Fibroblast of lung (primary cell): ENCODE measurements around the gene EXOC6B. TPM values are rescaled to one million over a fixed set of nuclear protein-coding genes. Genes with fewer than 3 reads are reported as not detected.

Experiments used
- DNase-seq, 2 donors: peaks; one replicate each; pipeline versions ENCODE4 v3.0.0 to v3.0.0-alpha.2; 2010; ENCODE audit warnings: low read depth in 2 of 2
- H2AFZ ChIP-seq: 2 replicates; pipeline ENCODE4 v1.5.1; 2012; ENCODE audit warnings: low read length, control low read depth, inconsistent platforms
- H3K27ac ChIP-seq: 2 replicates; pipeline ENCODE4 v1.5.1; 2011; ENCODE audit warnings: low read length, control low read depth; ENCODE audit not compliant: insufficient read depth
- H3K27me3 ChIP-seq: 2 replicates; pipeline ENCODE4 v1.5.1; 2011; ENCODE audit warnings: mild to moderate bottlenecking, low read length; ENCODE audit not compliant: control insufficient read depth, insufficient read depth
- H3K36me3 ChIP-seq: 2 replicates; pipeline ENCODE4 v1.5.1; 2011; ENCODE audit warnings: low read length; ENCODE audit not compliant: control insufficient read depth, insufficient read depth
- H3K4me1 ChIP-seq: 2 replicates; pipeline ENCODE4 v1.5.1; 2011; ENCODE audit warnings: low read length; ENCODE audit not compliant: control insufficient read depth, insufficient read depth; ENCODE audit errors: extremely low read depth
- H3K4me2 ChIP-seq: 2 replicates; pipeline ENCODE4 v1.5.1; 2011; ENCODE audit warnings: low read length, control low read depth; ENCODE audit not compliant: insufficient read depth; ENCODE audit errors: extremely low read depth
- H3K4me3 ChIP-seq, 4 experiments: fragments of 200-600 bp in 1 of 4; sonication (generic) in 1 of 4; replicated peaks in 1 of 4; 2 replicates each; pipeline ENCODE4 v1.5.1; 2011 to 2016; ENCODE audit warnings: low read length in 4 of 4, low read depth in 3 of 4, mild to moderate bottlenecking in 3 of 4, control low read depth in 2 of 4, inconsistent platforms in 1 of 4, mixed read lengths in 1 of 4; ENCODE audit not compliant: insufficient read depth in 1 of 4; ENCODE audit errors: control extremely low read depth in 1 of 4
- H3K79me2 ChIP-seq: 2 replicates; pipeline ENCODE4 v1.5.1; 2012; ENCODE audit warnings: mild to moderate bottlenecking, low read length, inconsistent platforms; ENCODE audit not compliant: control insufficient read depth, insufficient read depth
- H3K9ac ChIP-seq: 2 replicates; pipeline ENCODE4 v1.5.1; 2011; ENCODE audit warnings: mild to moderate bottlenecking, low read length, control low read depth; ENCODE audit not compliant: insufficient read depth
- H3K9me3 ChIP-seq: 2 replicates; pipeline ENCODE4 v1.5.1; 2012; ENCODE audit warnings: low read depth, low read length; ENCODE audit not compliant: control insufficient read depth, insufficient read depth
- H4K20me1 ChIP-seq: 2 replicates; pipeline ENCODE4 v1.5.1; 2011; ENCODE audit warnings: low read length; ENCODE audit not compliant: control insufficient read depth, insufficient read depth; ENCODE audit errors: extremely low read depth
- EZH2 ChIP-seq: IDR thresholded peaks from 2 replicates; pipeline ENCODE4 v1.5.1; 2012; ENCODE audit warnings: low read length, control low read depth, mild to moderate bottlenecking; ENCODE audit errors: missing control alignments
- polyA plus RNA-seq, 2 donors: library from polyadenylated mRNA; depleted of rRNA in 1 of 2; stranded (reverse) in 1 of 2; unstranded in 1 of 2; fragments of >200 nt; gene quantifications; 2 replicates each; pipeline ENCODE4 v1.2.1, GENCODE V29; 2011 to 2012; ENCODE audit warnings: missing spikeins in 1 of 2
- total RNA-seq: library from RNA; depleted of rRNA; stranded (reverse); fragments of >200 nt; gene quantifications from 2 replicates; pipeline ENCODE4 v1.2.1, GENCODE V29; 2014
- TF ChIP-seq, protein P1 (sequence below), 2 donors: IDR thresholded peaks in 1 of 2; conservative IDR thresholded peaks in 1 of 2; 1 replicate in 1 of 2; 2 replicates in 1 of 2; pipeline ENCODE4 v1.5.1; 2011 to 2012; ENCODE audit warnings: low read length in 2 of 2, control low read depth in 1 of 2, inconsistent platforms in 1 of 2, low read depth in 1 of 2, mild to moderate bottlenecking in 1 of 2

Gene EXOC6B
- total and polyA plus RNA-seq, 2 donors (not counting 1 experiment from before 2014, with no cell fraction given) = 26.3 to 36.5 TPM

GRCh38 chr2:72198532-72199241 lies 627.1 kb downstream of the EXOC6B start:
- H3K9ac ChIP-seq = no peak overlapping the region
- H4K20me1 ChIP-seq = no peaks in the 10 kb centered on the region
- no peaks in the 10 kb centered on the region for H3K36me3 ChIP-seq
- no peaks in the 10 kb centered on the region for H3K79me2 ChIP-seq
- no peak overlapping the region for H2AFZ ChIP-seq
- no peak for TF ChIP-seq EZH2
- TF ChIP-seq, protein P1, sequence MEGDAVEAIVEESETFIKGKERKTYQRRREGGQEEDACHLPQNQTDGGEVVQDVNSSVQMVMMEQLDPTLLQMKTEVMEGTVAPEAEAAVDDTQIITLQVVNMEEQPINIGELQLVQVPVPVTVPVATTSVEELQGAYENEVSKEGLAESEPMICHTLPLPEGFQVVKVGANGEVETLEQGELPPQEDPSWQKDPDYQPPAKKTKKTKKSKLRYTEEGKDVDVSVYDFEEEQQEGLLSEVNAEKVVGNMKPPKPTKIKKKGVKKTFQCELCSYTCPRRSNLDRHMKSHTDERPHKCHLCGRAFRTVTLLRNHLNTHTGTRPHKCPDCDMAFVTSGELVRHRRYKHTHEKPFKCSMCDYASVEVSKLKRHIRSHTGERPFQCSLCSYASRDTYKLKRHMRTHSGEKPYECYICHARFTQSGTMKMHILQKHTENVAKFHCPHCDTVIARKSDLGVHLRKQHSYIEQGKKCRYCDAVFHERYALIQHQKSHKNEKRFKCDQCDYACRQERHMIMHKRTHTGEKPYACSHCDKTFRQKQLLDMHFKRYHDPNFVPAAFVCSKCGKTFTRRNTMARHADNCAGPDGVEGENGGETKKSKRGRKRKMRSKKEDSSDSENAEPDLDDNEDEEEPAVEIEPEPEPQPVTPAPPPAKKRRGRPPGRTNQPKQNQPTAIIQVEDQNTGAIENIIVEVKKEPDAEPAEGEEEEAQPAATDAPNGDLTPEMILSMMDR (conservative IDR thresholded peaks at IDR 0.05 in 1 of 2, IDR thresholded peaks at IDR 0.05 in 1 of 2; ENCODE audit: low read depth in 1 of 2, low read length in 2 of 2) = peak; percentile 19 to 38
- H3K4me3 ChIP-seq = no peak overlapping the region
- no peak overlapping the region for H3K4me2 ChIP-seq
- peak; percentile 52 to 67 for DNase-seq
- no peak overlapping the region for H3K27ac ChIP-seq
- H3K9me3 ChIP-seq = no peaks in the 10 kb centered on the region
- H3K27me3 ChIP-seq = no peaks in the 10 kb centered on the region
- no peaks in the 10 kb centered on the region for H3K4me1 ChIP-seq

GRCh38 chr2:72193723-72194122 lies 632.1 kb downstream of the EXOC6B start:
- H4K20me1 ChIP-seq = no peaks in the 10 kb centered on the region
- no peak overlapping the region for H3K9ac ChIP-seq

GRCh38 chr2:72191441-72191840 lies 634.4 kb downstream of the EXOC6B start:
- no peak overlapping the region for H3K4me2 ChIP-seq
- H3K9me3 ChIP-seq = no peaks in the 10 kb centered on the region
- no peak overlapping the region for H3K27ac ChIP-seq
- no peak overlapping the region for H3K9ac ChIP-seq
- no peak overlapping the region for H2AFZ ChIP-seq
- TF ChIP-seq, protein P1 (conservative IDR thresholded peaks at IDR 0.05 in 1 of 2, IDR thresholded peaks at IDR 0.05 in 1 of 2; ENCODE audit: low read depth in 1 of 2, low read length in 2 of 2) = no peak
- no peak for TF ChIP-seq EZH2
- H3K27me3 ChIP-seq = no peaks in the 10 kb centered on the region
- no peak for DNase-seq
- no peaks in the 10 kb centered on the region for H3K79me2 ChIP-seq
- H3K4me3 ChIP-seq = no peak overlapping the region
- H3K36me3 ChIP-seq = no peaks in the 10 kb centered on the region
- H4K20me1 ChIP-seq = no peaks in the 10 kb centered on the region
- H3K4me1 ChIP-seq = no peaks in the 10 kb centered on the region

More at GRCh38 chr2:72193723-72194122, 632.1 kb downstream of the EXOC6B start:
- Histone ChIP-seq H2AFZ (no peak overlapping the region), H3K27me3 (no peaks in the 10 kb centered on the region), H3K4me1 (no peaks in the 10 kb centered on the region), H3K36me3 (no peaks in the 10 kb centered on the region), H3K4me3 (no peak overlapping the region), H3K9me3 (no peaks in the 10 kb centered on the region), H3K4me2 (no peak overlapping the region), H3K79me2 (no peaks in the 10 kb centered on the region), H3K27ac (no peak overlapping the region)
- DNase-seq = no peak
- TF ChIP-seq, protein P1 (conservative IDR thresholded peaks at IDR 0.05 in 1 of 2, IDR thresholded peaks at IDR 0.05 in 1 of 2; ENCODE audit: low read depth in 1 of 2, low read length in 2 of 2) = no peak
- TF ChIP-seq EZH2 = no peak
